KMS-11 (cell line): ENCODE data around the gene NOXA1.

Experiments used
- H2AFZ ChIP-seq: fragments of 200-600 bp; sonication (generic); 2 replicates; pipeline ENCODE4 v1.6.1; 2016; ENCODE audit warnings: antibody characterized with exemption, mixed run types, low read depth
- H3K27ac ChIP-seq: fragments of 200-600 bp; sonication (generic); 2 replicates; pipeline ENCODE4 v1.6.1; 2016; ENCODE audit warnings: mild to moderate bottlenecking, mixed run types
- H3K27me3 ChIP-seq: fragments of 200-600 bp; sonication (generic); 2 replicates; pipeline ENCODE4 v1.6.1; 2017; ENCODE audit warnings: mild to moderate bottlenecking, low read depth, mixed run types, moderate library complexity; ENCODE audit not compliant: insufficient read depth
- H3K36me3 ChIP-seq: fragments of 200-600 bp; sonication (generic); 2 replicates; pipeline ENCODE4 v1.6.1; 2017; ENCODE audit warnings: mild to moderate bottlenecking, mixed run types; ENCODE audit not compliant: insufficient read depth
- H3K4me1 ChIP-seq: fragments of 200-600 bp; sonication (generic); 2 replicates; pipeline ENCODE4 v1.6.1; 2016; ENCODE audit warnings: mild to moderate bottlenecking, low read depth, mixed run types; ENCODE audit not compliant: poor library complexity, severe bottlenecking
- H3K4me2 ChIP-seq: fragments of 200-600 bp; sonication (generic); 2 replicates; pipeline ENCODE4 v1.7.0; 2016; ENCODE audit warnings: mild to moderate bottlenecking, mixed run types
- H3K4me3 ChIP-seq: fragments of 200-600 bp; sonication (generic); IDR thresholded peaks from 2 replicates; pipeline ENCODE4 v1.6.1; 2017; ENCODE audit warnings: low read depth, low read length, mixed read lengths; ENCODE audit not compliant: insufficient read depth
- H3K79me2 ChIP-seq: fragments of 200-600 bp; sonication (generic); 2 replicates; pipeline ENCODE4 v1.6.1; 2016; ENCODE audit warnings: low read depth, mixed run types; ENCODE audit not compliant: insufficient read depth
- H3K9ac ChIP-seq: fragments of 200-600 bp; sonication (generic); 2 replicates; pipeline ENCODE4 v1.6.1; 2016; ENCODE audit warnings: mild to moderate bottlenecking, mixed run types
- H4K20me1 ChIP-seq: fragments of 200-600 bp; sonication (generic); 2 replicates; pipeline ENCODE4 v1.6.1; 2016; ENCODE audit warnings: mild to moderate bottlenecking, mixed run types; ENCODE audit not compliant: insufficient read depth
- TF ChIP-seq, protein P1 (sequence below): fragments of 200-600 bp; sonication (generic); conservative IDR thresholded peaks from 2 replicates; pipeline ENCODE4 v1.6.1; 2017; ENCODE audit warnings: low read depth, mild to moderate bottlenecking, antibody characterized with exemption, low read length, moderate library complexity, mixed read lengths

NOXA1 gene

DNA sequence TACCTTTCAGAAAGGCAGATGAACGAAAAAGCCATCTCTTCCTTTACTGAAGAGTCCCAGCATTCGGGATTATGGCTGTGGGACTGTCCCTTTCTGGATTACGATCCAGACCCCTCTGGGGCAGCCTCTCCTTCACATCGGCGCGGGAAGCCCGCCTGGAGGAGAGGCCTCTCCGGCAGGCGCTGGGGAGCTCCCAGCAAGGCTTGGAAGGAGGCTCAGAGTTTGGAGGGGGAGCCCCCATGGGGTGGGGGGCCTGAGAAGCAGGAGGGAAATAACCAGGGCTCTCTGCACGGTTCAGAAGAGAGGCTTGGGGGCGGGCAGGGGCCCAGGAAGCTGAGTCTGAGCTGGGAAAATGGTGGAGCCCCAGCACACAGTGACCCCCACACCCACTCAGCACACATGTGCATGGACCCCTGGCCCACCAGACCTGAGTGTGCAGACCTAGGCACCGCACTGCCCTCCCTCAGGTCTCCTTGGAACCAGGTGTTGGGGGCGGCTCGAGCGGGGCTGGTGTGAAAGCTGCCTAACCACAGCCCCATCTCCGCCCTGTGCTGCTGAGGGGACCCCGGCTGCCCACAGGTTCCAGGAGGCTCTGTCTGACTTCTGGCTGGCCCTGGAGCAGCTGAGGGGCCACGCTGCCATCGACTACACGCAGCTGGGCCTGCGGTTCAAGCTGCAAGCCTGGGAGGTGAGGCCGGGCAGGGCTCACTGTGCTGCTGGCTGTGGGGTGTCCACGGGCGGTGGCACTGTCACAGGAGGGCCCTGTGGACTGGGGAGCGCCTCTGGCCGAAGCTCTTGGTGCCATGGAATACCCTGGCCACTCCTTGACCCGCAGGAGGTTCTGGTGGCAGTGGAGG lies 4.5 kb downstream of the NOXA1 start:
- Histone ChIP-seq H4K20me1 (no peaks in the 10 kb centered on the region), H3K4me1 (peaks cover 23% of the 10 kb centered on the region), H3K27me3 (peaks cover 41% of the 10 kb centered on the region), H3K27ac (no peak overlapping the region), H3K4me2 (no peak overlapping the region), H3K9ac (no peak overlapping the region), H3K4me3 (no peak overlapping the region), H3K36me3 (no peaks in the 10 kb centered on the region), H3K79me2 (no peaks in the 10 kb centered on the region), H2AFZ (no peak overlapping the region)
- TF ChIP-seq, protein P1, sequence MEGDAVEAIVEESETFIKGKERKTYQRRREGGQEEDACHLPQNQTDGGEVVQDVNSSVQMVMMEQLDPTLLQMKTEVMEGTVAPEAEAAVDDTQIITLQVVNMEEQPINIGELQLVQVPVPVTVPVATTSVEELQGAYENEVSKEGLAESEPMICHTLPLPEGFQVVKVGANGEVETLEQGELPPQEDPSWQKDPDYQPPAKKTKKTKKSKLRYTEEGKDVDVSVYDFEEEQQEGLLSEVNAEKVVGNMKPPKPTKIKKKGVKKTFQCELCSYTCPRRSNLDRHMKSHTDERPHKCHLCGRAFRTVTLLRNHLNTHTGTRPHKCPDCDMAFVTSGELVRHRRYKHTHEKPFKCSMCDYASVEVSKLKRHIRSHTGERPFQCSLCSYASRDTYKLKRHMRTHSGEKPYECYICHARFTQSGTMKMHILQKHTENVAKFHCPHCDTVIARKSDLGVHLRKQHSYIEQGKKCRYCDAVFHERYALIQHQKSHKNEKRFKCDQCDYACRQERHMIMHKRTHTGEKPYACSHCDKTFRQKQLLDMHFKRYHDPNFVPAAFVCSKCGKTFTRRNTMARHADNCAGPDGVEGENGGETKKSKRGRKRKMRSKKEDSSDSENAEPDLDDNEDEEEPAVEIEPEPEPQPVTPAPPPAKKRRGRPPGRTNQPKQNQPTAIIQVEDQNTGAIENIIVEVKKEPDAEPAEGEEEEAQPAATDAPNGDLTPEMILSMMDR = no peak

DNA sequence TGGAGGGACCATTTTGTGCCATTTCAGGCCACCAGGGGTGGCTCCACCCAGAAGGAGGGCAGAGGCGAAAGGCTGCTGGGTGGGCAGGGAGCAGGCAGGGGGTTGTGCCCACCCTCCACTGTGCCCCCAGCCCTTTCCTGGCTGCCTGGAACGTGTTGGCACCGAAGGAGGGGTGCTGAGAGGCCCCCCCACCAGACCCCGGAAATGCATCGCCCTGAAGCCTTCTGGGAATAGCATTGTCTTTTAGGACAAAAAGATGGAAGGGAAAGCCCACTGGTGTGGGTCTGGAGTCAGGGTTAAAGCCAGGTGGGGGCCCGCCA lies 5.1 kb downstream of the NOXA1 start:
- Histone ChIP-seq H3K4me2 (no peak overlapping the region), H3K79me2 (no peaks in the 10 kb centered on the region)

DNA sequence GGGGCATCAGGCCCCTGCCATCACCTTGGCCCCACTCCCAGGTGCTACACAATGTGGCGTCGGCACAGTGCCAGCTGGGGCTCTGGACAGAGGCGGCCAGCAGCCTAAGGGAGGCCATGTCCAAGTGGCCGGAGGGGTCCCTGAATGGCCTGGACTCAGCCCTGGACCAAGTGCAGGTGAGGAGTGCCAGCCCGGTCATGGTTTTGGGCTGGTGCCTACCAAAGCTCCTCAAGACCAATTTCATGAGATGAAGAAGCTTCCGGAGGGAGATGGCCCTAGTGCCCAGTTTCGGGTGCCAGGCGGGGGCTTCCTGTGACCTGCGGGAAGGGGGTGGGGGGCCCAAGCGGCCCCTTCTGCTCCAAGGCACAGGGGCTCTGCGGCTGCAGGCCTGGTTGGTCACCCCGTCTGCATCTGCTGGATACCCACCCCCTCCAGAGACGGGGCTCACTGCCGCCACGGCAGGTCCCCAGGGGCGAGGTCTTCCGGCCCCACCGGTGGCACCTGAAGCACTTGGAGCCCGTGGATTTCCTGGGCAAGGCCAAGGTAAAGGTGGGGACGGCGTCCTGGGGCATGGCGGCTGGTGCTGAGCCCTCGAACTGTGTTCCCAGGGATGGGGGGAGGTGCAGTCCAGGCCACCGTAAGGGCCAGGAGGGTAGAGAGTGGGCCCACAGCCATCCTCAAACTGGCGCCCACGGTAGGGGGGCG lies 5.8 kb downstream of the NOXA1 start:
- Histone ChIP-seq H4K20me1 (no peaks in the 10 kb centered on the region), H3K4me3 (no peak overlapping the region), H2AFZ (no peak overlapping the region), H3K79me2 (no peaks in the 10 kb centered on the region), H3K27ac (no peak overlapping the region), H3K36me3 (no peaks in the 10 kb centered on the region), H3K27me3 (peaks cover 50% of the 10 kb centered on the region), H3K4me1 (peaks cover 22% of the 10 kb centered on the region), H3K4me2 (no peak overlapping the region), H3K9ac (no peak overlapping the region)
- TF ChIP-seq, protein P1 = no peak

More for the DNA sequence above, 5.1 kb downstream of the NOXA1 start:
- Histone ChIP-seq H4K20me1 (no peaks in the 10 kb centered on the region), H2AFZ (no peak overlapping the region), H3K4me1 (peaks cover 23% of the 10 kb centered on the region), H3K27ac (no peak overlapping the region), H3K27me3 (peaks cover 46% of the 10 kb centered on the region), H3K4me3 (no peak overlapping the region), H3K9ac (no peak overlapping the region), H3K36me3 (no peaks in the 10 kb centered on the region)
- TF ChIP-seq, protein P1 = no peak

DNA sequence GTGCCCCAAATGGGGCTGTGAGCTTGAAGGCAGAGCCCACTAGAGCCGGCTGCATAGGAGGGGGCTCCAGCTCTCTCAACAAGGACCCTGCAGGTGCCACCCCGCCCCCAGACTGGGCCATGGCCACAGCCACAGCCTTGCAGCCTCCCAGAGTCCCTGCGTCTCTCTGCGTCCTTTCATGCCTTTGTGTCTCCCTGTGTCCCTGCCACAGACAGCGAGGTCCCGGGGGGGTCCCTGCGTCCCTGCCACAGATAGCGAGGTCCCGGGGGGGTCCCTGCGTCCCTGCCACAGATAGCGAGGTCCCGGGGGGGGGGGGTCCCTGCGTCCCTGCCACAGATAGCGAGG lies 6.3 kb downstream of the NOXA1 start:
- Histone ChIP-seq H3K27ac (no peak overlapping the region), H3K4me2 (no peak overlapping the region), H3K9ac (no peak overlapping the region)

More for the DNA sequence above, 6.3 kb downstream of the NOXA1 start:
- H2AFZ ChIP-seq = no peak overlapping the region
- H3K27me3 ChIP-seq = peaks cover 50% of the 10 kb centered on the region
- peaks cover 16% of the 10 kb centered on the region for H3K4me1 ChIP-seq
- H3K79me2 ChIP-seq = no peaks in the 10 kb centered on the region
- H4K20me1 ChIP-seq = no peaks in the 10 kb centered on the region
- H3K36me3 ChIP-seq = no peaks in the 10 kb centered on the region
- H3K4me3 ChIP-seq = no peak overlapping the region
- TF ChIP-seq, protein P1 = no peak
